HepG2 (cell line): ENCODE data around the gene HOXA11.

ENCODE experiments used
- BHLHE40 ChIP-seq: IDR thresholded peaks from 2 replicates; pipeline ENCODE4 v1.6.1; 2011; ENCODE audit warnings: low read length, improper control_type of control experiment
- CTCF ChIP-seq: sonication (generic); formaldehyde crosslinking; IDR thresholded peaks from 2 replicates; pipeline ENCODE4 v1.5.0; 2020; ENCODE audit warnings: mild to moderate bottlenecking, missing genetic modification reagents, moderate library complexity
- NCOR1 ChIP-seq: fragments of 200-600 bp; sonication (generic); IDR thresholded peaks from 2 replicates; pipeline ENCODE4 v1.7.0; 2017; ENCODE audit warnings: antibody characterized with exemption, low read length, borderline replicate concordance
- PAF1 ChIP-seq: IDR thresholded peaks from 2 replicates; pipeline ENCODE4 v1.6.1; 2016; ENCODE audit warnings: missing genetic modification reagents, missing compliant biosample characterization
- TAF15 ChIP-seq: fragments of 200-400 bp; formaldehyde crosslinking; IDR thresholded peaks from one replicate; pipeline ENCODE4 v1.6.1; 2018; ENCODE audit warnings: mild to moderate bottlenecking, low read depth, low read length; ENCODE audit not compliant: poor library complexity, severe bottlenecking
- ZNF263 ChIP-seq: sonication (generic); formaldehyde crosslinking; IDR thresholded peaks from 2 replicates; pipeline ENCODE4 v1.4.0; 2020; ENCODE audit warnings: missing genetic modification reagents

DNA sequence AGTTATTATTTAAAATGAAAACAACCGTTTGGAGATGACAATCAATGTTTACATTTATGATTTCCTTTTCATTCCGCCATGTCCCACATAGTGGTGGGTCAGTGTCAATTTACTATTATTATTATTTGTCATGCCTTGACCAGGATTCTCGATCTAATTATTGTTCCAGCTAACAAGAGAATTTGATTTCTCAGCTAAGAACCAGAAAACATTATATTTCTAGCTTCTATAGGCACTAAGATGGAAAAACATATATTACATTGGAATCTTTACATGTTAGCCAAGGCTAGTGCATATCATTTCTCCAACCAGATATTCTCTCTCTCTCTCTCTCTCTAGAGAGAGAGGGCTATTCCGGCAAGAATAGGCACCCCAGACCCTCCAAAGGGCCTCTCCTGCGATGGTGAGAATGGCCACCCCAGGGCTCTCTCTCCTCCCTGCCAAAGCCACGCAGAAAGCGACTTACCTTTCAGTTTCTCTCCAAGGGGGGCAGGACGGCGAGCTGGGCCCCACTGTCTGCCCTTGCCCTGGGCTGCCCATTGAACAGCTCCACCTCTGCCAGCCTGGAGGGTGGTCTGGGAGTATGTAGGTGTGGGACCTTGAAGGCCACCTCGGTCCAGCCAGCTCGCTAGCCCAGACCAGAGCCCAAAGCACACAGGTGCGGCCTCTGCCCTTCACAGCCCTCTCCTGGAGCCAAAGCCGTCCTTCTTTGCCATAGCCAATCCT lies 35.0 kb downstream of the HOXA11 start:
- TF ChIP-seq ZNF263 (CRISPR knock-in tag) (no peak), PAF1 (no peak), NCOR1 (no peak), BHLHE40 (no peak), CTCF (CRISPR knock-in tag) (no peak), TAF15 (no peak)
